DOHH2 (cell line): ENCODE results near the gene FBLN2.

Experiments used
- H3F3A ChIP-seq: fragments of 200-600 bp; sonication (generic), shearing (Covaris generic); 2 replicates; pipeline ENCODE4 v1.6.0; 2016; ENCODE audit warnings: antibody characterized with exemption, mild to moderate bottlenecking; ENCODE audit not compliant: control insufficient read depth, insufficient read depth
- H3K27ac ChIP-seq: fragments of 200-600 bp; sonication (generic); 2 replicates; pipeline ENCODE4 v1.5.1; 2014; ENCODE audit warnings: low read depth, mild to moderate bottlenecking, low read length, moderate library complexity
- H3K27me3 ChIP-seq: fragments of 200-600 bp; sonication (generic); 2 replicates; pipeline ENCODE4 v1.6.1; 2014; ENCODE audit warnings: mild to moderate bottlenecking, low read length, mixed read lengths; ENCODE audit not compliant: control insufficient read depth
- H3K36me3 ChIP-seq: fragments of 200-600 bp; sonication (generic); 2 replicates; pipeline ENCODE4 v1.6.1; 2014; ENCODE audit warnings: mild to moderate bottlenecking, low read length, moderate library complexity, mixed read lengths; ENCODE audit not compliant: control insufficient read depth
- H3K4me1 ChIP-seq: fragments of 200-600 bp; sonication (generic); 2 replicates; pipeline ENCODE4 v1.6.1; 2014; ENCODE audit warnings: mild to moderate bottlenecking, low read length, mixed read lengths; ENCODE audit not compliant: control insufficient read depth
- H3K4me2 ChIP-seq: fragments of 200-600 bp; sonication (generic); 2 replicates; pipeline ENCODE4 v1.6.0; 2014; ENCODE audit warnings: mild to moderate bottlenecking, low read length, moderate library complexity
- H3K4me3 ChIP-seq: fragments of 200-600 bp; sonication (generic); 2 replicates; pipeline ENCODE4 v1.5.1; 2014; ENCODE audit warnings: mild to moderate bottlenecking, low read length, mixed read lengths
- H3K79me2 ChIP-seq: fragments of 200-600 bp; sonication (generic); 2 replicates; pipeline ENCODE4 v1.6.1; 2014; ENCODE audit warnings: mild to moderate bottlenecking, low read length, mixed read lengths; ENCODE audit not compliant: control insufficient read depth
- H3K9me2 ChIP-seq: fragments of 200-600 bp; sonication (generic); replicated peaks from 2 replicates; pipeline ENCODE4 v1.6.1; 2014; ENCODE audit warnings: mild to moderate bottlenecking, low read length, mixed read lengths; ENCODE audit not compliant: control insufficient read depth
- H3K9me3 ChIP-seq: fragments of 200-600 bp; sonication (generic); 2 replicates; pipeline ENCODE4 v1.6.1; 2014; ENCODE audit warnings: antibody characterized with exemption, low read length, mixed read lengths; ENCODE audit not compliant: control insufficient read depth, insufficient read depth
- H4K20me1 ChIP-seq: fragments of 200-600 bp; sonication (generic); 2 replicates; pipeline ENCODE4 v1.6.0; 2014; ENCODE audit warnings: low read depth, mild to moderate bottlenecking, antibody characterized with exemption, low read length, moderate library complexity; ENCODE audit not compliant: control insufficient read depth, insufficient read depth
- CTCF ChIP-seq: fragments of 200-600 bp; sonication (generic); IDR thresholded peaks from one replicate; pipeline ENCODE4 v1.5.1; 2014; ENCODE audit warnings: antibody characterized with exemption, mild to moderate bottlenecking, low read depth, low read length; ENCODE audit not compliant: poor library complexity, severe bottlenecking
- EZH2phosphoT487 ChIP-seq: fragments of 200-600 bp; sonication (generic); IDR thresholded peaks from 2 replicates; pipeline ENCODE4 v1.6.1; 2017; ENCODE audit warnings: borderline replicate concordance, mild to moderate bottlenecking, antibody characterized with exemption, low read length, moderate library complexity, mixed read lengths

Gene FBLN2

GRCh38 chr3:13514639-13515435 lies 34.1 kb upstream of the FBLN2 start:
- Histone ChIP-seq H3K36me3 (no peaks in the 10 kb centered on the region), H3K27me3 (no peaks in the 10 kb centered on the region), H3K4me3 (no peak overlapping the region), H3K4me2 (no peak overlapping the region), H3K27ac (no peak overlapping the region), H3K4me1 (no peaks in the 10 kb centered on the region), H3K79me2 (no peaks in the 10 kb centered on the region), H3K9me3 (no peaks in the 10 kb centered on the region), H4K20me1 (no peaks in the 10 kb centered on the region), H3K9me2 (no peaks in the 10 kb centered on the region), H3F3A (no peaks in the 10 kb centered on the region)
- TF ChIP-seq CTCF: no peak
- TF ChIP-seq EZH2phosphoT487: no peak

GRCh38 chr3:13515786-13516759 lies 32.9 kb upstream of the FBLN2 start:
- no peak overlapping the region for H3K27ac ChIP-seq
- H4K20me1 ChIP-seq: no peaks in the 10 kb centered on the region
- H3F3A ChIP-seq: no peaks in the 10 kb centered on the region
- H3K9me3 ChIP-seq: no peaks in the 10 kb centered on the region
- no peaks in the 10 kb centered on the region for H3K27me3 ChIP-seq
- no peak overlapping the region for H3K4me3 ChIP-seq
- TF ChIP-seq EZH2phosphoT487 (no peak), CTCF (no peak)
- H3K9me2 ChIP-seq: no peaks in the 10 kb centered on the region
- no peaks in the 10 kb centered on the region for H3K36me3 ChIP-seq
- no peaks in the 10 kb centered on the region for H3K4me1 ChIP-seq
- no peak overlapping the region for H3K4me2 ChIP-seq
- no peaks in the 10 kb centered on the region for H3K79me2 ChIP-seq

- TF ChIP-seq CTCF (no peak), EZH2phosphoT487 (no peak)
- Histone ChIP-seq H3K4me1 (no peaks in the 10 kb centered on the region), H3K27me3 (no peaks in the 10 kb centered on the region)
Observed at GRCh38 chr3:13516760-13517135, 32.2 kb upstream of the FBLN2 start.

More at GRCh38 chr3:13516760-13517135, 32.2 kb upstream of the FBLN2 start:
- no peak overlapping the region for H3K4me3 ChIP-seq
- no peak overlapping the region for H3K27ac ChIP-seq
- no peak overlapping the region for H3K4me2 ChIP-seq
- H3K9me2 ChIP-seq: no peaks in the 10 kb centered on the region
- H3K9me3 ChIP-seq: no peaks in the 10 kb centered on the region
- H3K36me3 ChIP-seq: no peaks in the 10 kb centered on the region
- no peaks in the 10 kb centered on the region for H3K79me2 ChIP-seq
- H3F3A ChIP-seq: no peaks in the 10 kb centered on the region
- H4K20me1 ChIP-seq: no peaks in the 10 kb centered on the region
